Uterus (tissue), 2 donors: ENCODE data around the gene PLCXD3.

Experiments
- POLR2A ChIP-seq, 2 donors: fragments of 450-650 bp; IDR thresholded peaks; one replicate each; pipeline ENCODE4 v1.6.1; 2016; ENCODE audit warnings: antibody characterized with exemption in 2 of 2, mild to moderate bottlenecking in 1 of 2, moderate library complexity in 1 of 2
- TF ChIP-seq, protein P1 (sequence below), 4 experiments: fragments of 200-600 bp in 2 of 4; fragments of 450-650 bp in 2 of 4; sonication (generic) in 2 of 4; IDR thresholded peaks; one replicate each; pipeline ENCODE4 v1.5.1; 2016 to 2019; ENCODE audit warnings: antibody characterized with exemption in 4 of 4, mild to moderate bottlenecking in 2 of 4, moderate library complexity in 1 of 4

DNA sequence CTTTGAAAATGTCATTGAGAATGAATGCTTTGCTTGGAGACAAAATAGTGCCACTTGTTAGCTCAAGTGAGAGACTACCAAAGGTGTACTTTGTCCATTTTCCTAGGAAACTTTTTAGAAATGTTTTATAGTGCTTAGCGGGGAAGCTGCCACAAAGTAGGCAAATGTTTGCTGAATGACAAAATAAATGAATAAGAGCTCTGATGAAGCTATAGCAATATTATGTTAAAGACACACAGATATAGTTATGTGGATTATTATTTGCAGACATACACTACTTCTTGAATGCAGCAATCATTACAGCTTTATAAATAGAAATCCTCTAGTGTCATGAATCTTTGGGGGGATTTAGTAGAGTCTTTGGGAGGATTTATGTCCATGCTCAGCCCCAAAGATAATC is 204.4 kb downstream of the PLCXD3 start:
- TF ChIP-seq POLR2A (IDR thresholded peaks at IDR 0.05), result no peak
- TF ChIP-seq, protein P1, sequence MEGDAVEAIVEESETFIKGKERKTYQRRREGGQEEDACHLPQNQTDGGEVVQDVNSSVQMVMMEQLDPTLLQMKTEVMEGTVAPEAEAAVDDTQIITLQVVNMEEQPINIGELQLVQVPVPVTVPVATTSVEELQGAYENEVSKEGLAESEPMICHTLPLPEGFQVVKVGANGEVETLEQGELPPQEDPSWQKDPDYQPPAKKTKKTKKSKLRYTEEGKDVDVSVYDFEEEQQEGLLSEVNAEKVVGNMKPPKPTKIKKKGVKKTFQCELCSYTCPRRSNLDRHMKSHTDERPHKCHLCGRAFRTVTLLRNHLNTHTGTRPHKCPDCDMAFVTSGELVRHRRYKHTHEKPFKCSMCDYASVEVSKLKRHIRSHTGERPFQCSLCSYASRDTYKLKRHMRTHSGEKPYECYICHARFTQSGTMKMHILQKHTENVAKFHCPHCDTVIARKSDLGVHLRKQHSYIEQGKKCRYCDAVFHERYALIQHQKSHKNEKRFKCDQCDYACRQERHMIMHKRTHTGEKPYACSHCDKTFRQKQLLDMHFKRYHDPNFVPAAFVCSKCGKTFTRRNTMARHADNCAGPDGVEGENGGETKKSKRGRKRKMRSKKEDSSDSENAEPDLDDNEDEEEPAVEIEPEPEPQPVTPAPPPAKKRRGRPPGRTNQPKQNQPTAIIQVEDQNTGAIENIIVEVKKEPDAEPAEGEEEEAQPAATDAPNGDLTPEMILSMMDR (IDR thresholded peaks at IDR 0.05), result no peak
